ENCODE results near the gene FGR.
A peak's percentile ranks its signal among the peaks of the same experiment; 100 is the strongest.

The FGR gene

GRCh38 chr1:27585684-27586083, 49.3 kb downstream of the FGR start:
- DNase-seq (ENCODE audit: low read depth) = no peak

- DNase-seq (ENCODE audit: low read depth) = no peak
Measured at GRCh38 chr1:27584453-27584852, 50.5 kb downstream of the FGR start.

DNA sequence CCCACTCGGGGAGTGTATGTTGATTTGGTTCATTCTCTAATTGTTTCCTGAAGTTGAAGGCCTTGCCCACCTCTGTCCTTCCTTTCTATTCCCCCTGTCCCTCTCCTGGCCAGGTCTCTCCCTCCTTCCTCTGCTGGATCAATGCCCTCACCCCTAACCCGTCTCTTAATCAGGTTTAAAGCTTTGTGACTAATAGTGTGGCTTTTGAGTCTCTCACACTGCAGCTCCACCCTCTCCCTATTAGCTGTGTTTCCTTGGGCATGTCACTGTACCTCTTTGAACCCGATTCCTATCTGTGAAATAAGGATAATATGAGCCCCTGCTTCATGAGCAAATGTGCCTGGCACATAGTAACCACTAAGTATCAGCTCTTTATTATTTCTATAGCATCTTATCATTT, 51.5 kb downstream of the FGR start:
- no peak for DNase-seq (ENCODE audit: low read depth)

- DNase-seq (ENCODE audit: low read depth) = no peak
Measured at GRCh38 chr1:27581823-27582243, 53.2 kb downstream of the FGR start.

GRCh38 chr1:27577504-27578188, 57.3 kb downstream of the FGR start:
- no peak for DNase-seq (ENCODE audit: low read depth)

- DNase-seq (ENCODE audit: low read depth) = no peak
Measured at GRCh38 chr1:27576806-27577227, 58.2 kb downstream of the FGR start.

- DNase-seq (ENCODE audit: low read depth) = no peak
Measured at GRCh38 chr1:27575840-27576331, 59.1 kb downstream of the FGR start.

DNA sequence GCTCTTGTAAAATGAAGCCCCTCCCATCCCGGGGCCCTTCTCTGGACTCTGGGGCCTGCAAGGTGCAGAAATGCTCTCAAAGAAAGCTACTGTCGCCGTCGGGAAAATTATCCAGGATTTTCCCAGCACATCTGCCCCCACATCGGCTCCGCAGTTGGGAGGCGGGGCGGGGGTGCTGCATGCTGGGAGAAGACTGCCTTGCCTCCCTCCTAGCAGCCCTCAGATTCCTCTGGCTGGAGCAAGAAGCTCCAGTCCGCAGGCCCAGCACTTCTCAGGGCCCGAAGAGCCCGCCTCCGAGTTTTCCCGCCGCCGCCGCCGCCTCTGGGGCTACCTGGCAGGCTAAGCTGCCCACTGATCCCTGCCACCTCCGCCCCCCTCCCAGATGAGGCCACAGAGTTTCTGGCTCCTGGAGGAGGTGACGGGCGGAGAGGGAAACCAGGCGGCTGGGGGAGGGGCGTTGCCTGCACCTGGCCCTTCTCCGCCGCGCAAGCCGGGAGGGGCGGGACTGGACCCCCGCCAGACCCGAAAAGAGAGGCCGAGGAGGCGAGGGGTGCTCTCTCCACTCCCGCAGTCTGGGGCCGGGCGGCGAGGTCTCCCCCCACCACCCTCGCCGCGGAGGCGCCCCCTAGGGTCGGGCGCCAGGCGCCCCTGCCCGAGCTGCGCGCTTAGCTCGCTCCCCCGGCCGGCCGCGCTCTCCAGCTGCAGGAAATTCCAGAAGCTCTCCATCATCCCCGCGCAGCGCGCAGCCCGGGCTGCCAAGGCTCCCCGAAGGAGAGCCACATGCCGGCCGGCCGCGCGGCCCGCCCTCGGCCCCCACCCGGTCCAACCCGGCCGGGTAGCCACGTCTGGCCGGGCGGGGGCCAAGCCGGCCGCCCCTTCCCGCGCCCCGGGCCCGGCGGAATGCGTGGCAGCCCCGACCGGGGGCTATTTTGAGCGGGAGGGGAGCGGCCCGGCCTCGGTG, 59.8 kb downstream of the FGR start:
- no peak for DNase-seq (ENCODE audit: low read depth)

DNA sequence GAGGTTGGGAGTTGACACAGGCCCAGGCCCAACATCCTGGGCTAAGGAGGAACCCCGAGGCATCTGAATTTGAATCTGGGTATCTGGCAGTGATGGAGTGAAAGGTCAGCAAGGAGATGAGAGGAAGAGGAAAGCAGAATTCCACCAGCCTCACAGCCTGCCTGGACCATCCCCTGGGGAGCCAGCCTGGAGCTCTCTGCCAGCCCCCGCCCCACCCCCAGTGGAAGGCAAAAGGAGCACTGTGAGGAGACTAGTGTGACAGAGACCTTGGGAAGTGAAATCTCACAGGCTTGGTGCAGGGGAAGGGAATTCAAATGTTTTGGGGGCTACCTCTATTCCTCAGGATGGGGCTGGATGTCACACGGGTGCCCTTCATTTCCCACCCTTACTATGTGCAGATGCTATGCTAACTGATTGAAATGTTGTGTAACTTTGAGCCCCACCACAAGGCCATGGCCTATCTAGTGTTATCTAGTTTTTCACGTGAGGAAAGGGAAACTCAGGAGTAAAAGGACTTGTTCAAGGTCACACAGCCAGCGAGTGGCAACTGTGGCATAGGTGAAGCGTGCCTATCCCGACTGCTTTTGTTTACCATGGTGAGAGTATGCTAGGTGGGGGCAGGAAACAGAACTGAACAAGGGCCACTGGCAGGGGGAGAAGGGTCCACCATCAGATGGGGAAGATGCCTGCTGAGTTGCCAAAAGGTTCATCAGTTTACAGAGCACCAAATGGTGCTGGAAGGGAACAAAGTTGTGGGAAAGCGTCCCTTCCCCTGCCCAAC, 60.8 kb downstream of the FGR start:
- no peak for DNase-seq (ENCODE audit: low read depth)

DNA sequence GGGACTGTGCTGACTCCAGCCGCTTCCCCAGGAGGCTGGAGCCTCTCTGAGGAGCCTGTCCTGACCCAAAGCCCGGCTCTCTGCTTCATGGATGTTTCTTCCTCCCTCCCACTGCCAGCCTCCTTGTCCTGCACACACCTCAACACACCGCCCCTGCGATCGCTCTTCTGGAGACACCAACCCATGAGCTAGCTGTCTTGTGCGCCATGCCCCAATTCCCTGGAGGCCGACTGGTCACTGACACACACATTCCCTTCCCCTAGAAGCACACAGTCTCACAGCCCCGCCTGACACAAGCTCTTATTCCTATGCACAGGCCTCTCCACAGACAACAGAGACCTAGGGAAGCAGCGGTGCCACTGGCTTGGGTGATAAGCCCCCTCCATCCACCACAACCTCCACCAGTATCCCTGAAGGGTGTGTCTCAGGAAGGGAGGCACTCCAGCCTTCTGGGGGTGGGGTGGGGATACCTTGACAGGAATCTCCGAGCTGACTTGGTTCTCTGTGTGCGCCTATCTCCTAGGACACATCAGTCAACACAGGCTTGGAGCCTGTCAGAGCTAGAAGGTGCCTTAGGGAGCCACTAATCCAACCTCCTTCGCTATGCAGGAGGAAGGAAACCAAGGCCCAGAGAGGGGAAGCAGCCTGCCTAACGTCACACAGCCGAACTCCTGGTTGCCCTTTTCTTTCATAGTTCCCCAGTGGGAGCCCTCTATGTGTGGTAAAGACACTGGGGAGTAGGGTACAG, 62.1 kb downstream of the FGR start:
- DNase-seq (ENCODE audit: low read depth) = no peak

- no peak for DNase-seq (ENCODE audit: low read depth)
Measured at GRCh38 chr1:27572019-27572678, 62.8 kb downstream of the FGR start.

- no peak for DNase-seq (ENCODE audit: low read depth)
Measured at GRCh38 chr1:27571439-27572018, 63.5 kb downstream of the FGR start.

- DNase-seq (ENCODE audit: low read depth) = no peak
Measured at GRCh38 chr1:27570784-27571183, 64.2 kb downstream of the FGR start.

GRCh38 chr1:27570356-27570755, 64.6 kb downstream of the FGR start:
- DNase-seq (ENCODE audit: low read depth) = no peak

DNA sequence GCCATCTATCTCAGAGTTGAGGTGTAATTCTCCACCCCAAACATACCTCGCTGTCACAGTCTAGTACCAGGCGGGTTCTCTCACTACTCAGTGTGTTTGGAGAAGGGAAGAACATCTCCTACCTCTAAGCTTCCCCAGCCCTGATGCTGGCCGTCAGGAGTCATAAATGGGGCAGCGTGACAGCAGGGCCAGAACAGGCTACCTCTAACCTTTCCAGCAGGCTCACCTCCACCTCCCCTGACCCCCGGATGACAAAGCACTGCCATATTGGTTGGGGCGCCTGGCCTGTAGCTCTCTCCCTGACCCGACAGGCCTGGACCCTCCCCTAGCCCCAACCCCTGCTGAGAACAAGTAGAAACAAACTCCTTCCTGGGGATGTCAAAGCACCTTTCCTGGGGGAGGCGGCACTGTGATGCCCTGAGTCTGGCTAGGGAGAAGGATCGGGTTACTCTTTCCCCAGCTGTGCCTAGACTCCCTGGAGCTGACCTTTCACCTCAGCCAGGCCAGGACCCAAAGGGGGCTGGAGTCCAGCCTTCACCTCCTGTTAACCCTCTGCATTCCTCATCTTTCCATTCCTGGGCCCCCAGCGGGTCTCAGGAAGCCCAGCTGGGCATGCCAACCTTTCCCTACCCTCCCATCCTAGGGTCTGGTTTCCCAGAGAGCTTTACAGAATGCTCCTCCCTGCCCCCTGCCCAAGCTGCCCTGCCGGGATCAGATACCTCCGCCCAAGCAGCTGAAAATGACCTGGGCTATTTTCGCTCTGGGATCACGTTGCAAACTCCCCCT, 65.3 kb downstream of the FGR start:
- no peak for DNase-seq (ENCODE audit: low read depth)

- DNase-seq (ENCODE audit: low read depth) = no peak
Measured at GRCh38 chr1:27569088-27569460, 65.9 kb downstream of the FGR start.

- peak; percentile 60 for DNase-seq (ENCODE audit: low read depth)
Measured at GRCh38 chr1:27568300-27569087, 66.5 kb downstream of the FGR start.

GRCh38 chr1:27567971-27568299, 67.0 kb downstream of the FGR start:
- DNase-seq (ENCODE audit: low read depth) = no peak

DNA sequence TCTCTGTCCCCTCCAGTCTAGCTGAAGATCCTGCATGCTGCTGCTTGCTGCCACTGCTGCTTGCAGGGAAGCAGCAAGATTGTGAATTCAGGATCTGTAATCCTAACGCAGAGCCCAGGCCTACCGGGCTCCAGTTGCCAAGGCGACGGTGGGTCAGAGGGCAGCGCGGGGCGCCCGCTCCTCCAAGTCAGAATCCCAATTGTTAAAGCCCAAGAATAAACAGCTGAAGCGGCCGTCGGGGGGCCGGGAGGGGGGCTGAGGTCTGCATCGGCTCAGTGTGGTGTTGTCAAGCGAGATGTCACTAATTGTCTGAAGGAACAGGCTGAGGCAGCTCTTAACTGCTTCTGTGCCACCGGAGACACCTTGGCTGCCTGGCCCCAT, 67.8 kb downstream of the FGR start:
- DNase-seq (ENCODE audit: low read depth) = no peak

All from GM04503 (cell line).